SK-N-SH (cell line): ENCODE measurements around the gene TXN2. TPM values are rescaled to one million over a fixed set of nuclear protein-coding genes. Genes with fewer than 3 reads are reported as not detected.

ENCODE experiments used
- CTCF ChIA-PET: fragments of 300-600, 350-600 bp; formaldehyde crosslinking; extraction: SDS; loops from one replicate; lab custom pipeline; 2021; lab: Yijun Ruan, JAX
- POLR2A ChIA-PET: fragments of 350-600 bp; sonication (Branson Sonifier 250); formaldehyde crosslinking; extraction: SDS; loops from one replicate; lab custom pipeline; 2020; ENCODE audit warnings: antibody characterized with exemption, inconsistent platforms; lab: Yijun Ruan, JAX
- DNase-seq: peaks from one replicate; pipeline ENCODE4 v3.0.0; 2012
- H2AFZ ChIP-seq: fragments of 200-600 bp; sonication (generic); 2 replicates; pipeline ENCODE4 v1.8.1; 2016; ENCODE audit warnings: antibody characterized with exemption, mild to moderate bottlenecking, low read depth
- H3F3A ChIP-seq: fragments of 200-600 bp; sonication (generic); replicated peaks from 2 replicates; pipeline ENCODE3; 2016; ENCODE audit warnings: antibody characterized with exemption, mild to moderate bottlenecking; ENCODE audit not compliant: insufficient read depth
- H3K27ac ChIP-seq, 2 experiments: fragments of 200-500 bp in 1 of 2; fragments of 200-600 bp in 1 of 2; sonication (Bioruptor generic) in 1 of 2; sonication (generic), shearing (Covaris generic) in 1 of 2; 2 replicates each; pipeline versions ENCODE4 v1.5.1 to v1.6.1; 2014 to 2016; ENCODE audit warnings: low read depth in 2 of 2, inconsistent platforms in 1 of 2, low read length in 1 of 2, mild to moderate bottlenecking in 1 of 2, mixed read lengths in 1 of 2
- H3K27me3 ChIP-seq: fragments of 200-600 bp; sonication (generic), shearing (Covaris generic); 2 replicates; pipeline ENCODE4 v1.6.1; 2016; ENCODE audit warnings: mixed run types; ENCODE audit not compliant: insufficient read depth
- H3K36me3 ChIP-seq, 2 experiments: fragments of 200-500 bp in 1 of 2; fragments of 200-600 bp in 1 of 2; sonication (Bioruptor generic) in 1 of 2; sonication (generic) in 1 of 2; replicated peaks in 1 of 2; 2 replicates each; pipeline versions ENCODE3 to v1.5.1; 2014 to 2016; ENCODE audit warnings: low read length in 1 of 2, mild to moderate bottlenecking in 1 of 2; ENCODE audit not compliant: insufficient read depth in 2 of 2, control insufficient read depth in 1 of 2
- H3K4me1 ChIP-seq, 2 experiments: fragments of 200-500 bp in 1 of 2; fragments of 200-600 bp in 1 of 2; sonication (Bioruptor generic) in 1 of 2; sonication (generic), shearing (Covaris generic) in 1 of 2; 2 replicates each; pipeline versions ENCODE4 v1.5.1 to v1.6.1; 2014 to 2016; ENCODE audit warnings: low read depth in 1 of 2, low read length in 1 of 2, mixed run types in 1 of 2; ENCODE audit not compliant: insufficient read depth in 2 of 2, control insufficient read depth in 1 of 2
- H3K4me2 ChIP-seq: fragments of 200-600 bp; sonication (generic), shearing (Covaris generic); 2 replicates; pipeline ENCODE4 v1.6.1; 2017; ENCODE audit warnings: mixed run types
- H3K4me3 ChIP-seq, 2 experiments: fragments of 200-500 bp in 1 of 2; fragments of 200-600 bp in 1 of 2; sonication (Bioruptor generic) in 1 of 2; sonication (generic), shearing (Covaris generic) in 1 of 2; 2 replicates each; pipeline versions ENCODE4 v1.5.1 to v1.8.1; 2014 to 2016; ENCODE audit warnings: low read depth in 2 of 2, inconsistent platforms in 1 of 2, low read length in 1 of 2, mild to moderate bottlenecking in 1 of 2, mixed read lengths in 1 of 2, moderate library complexity in 1 of 2
- H3K79me2 ChIP-seq: fragments of 200-600 bp; sonication (generic); 2 replicates; pipeline ENCODE4 v1.8.1; 2017; ENCODE audit warnings: mild to moderate bottlenecking; ENCODE audit not compliant: insufficient read depth
- H3K9ac ChIP-seq: fragments of 200-600 bp; sonication (generic); 2 replicates; pipeline ENCODE4 v1.6.1; 2017; ENCODE audit warnings: mixed run types
- H3K9me2 ChIP-seq: fragments of 200-600 bp; sonication (generic); 2 replicates; pipeline ENCODE4 v1.6.1; 2017; ENCODE audit warnings: mixed run types
- H3K9me3 ChIP-seq: fragments of 200-600 bp; sonication (generic); 2 replicates; pipeline ENCODE4 v1.6.1; 2017; ENCODE audit warnings: mixed run types, mild to moderate bottlenecking, moderate library complexity
- H4K20me1 ChIP-seq: fragments of 200-600 bp; sonication (generic); 2 replicates; pipeline ENCODE4 v1.6.1; 2017; ENCODE audit warnings: mild to moderate bottlenecking, mixed run types; ENCODE audit not compliant: insufficient read depth
- CHD2 ChIP-seq: fragments of 150-350 bp; IDR thresholded peaks from 2 replicates; pipeline ENCODE4 v1.6.1; 2018; ENCODE audit warnings: low read length; ENCODE audit not compliant: partially characterized antibody
- CTCF ChIP-seq: fragments of 200-600 bp; sonication (generic); IDR thresholded peaks from 2 replicates; pipeline ENCODE4 v1.6.1; 2017; ENCODE audit warnings: antibody characterized with exemption, mild to moderate bottlenecking, moderate library complexity
- ELF1 ChIP-seq: IDR thresholded peaks from 2 replicates; pipeline ENCODE4 v1.4.0; 2012
- EP300 ChIP-seq, 2 experiments: IDR thresholded peaks; 2 replicates each; pipeline versions ENCODE4 v1.4.0 to v1.6.1; 2012; ENCODE audit warnings: borderline replicate concordance in 1 of 2, low read depth in 1 of 2, low read length in 1 of 2
- EZH2phosphoT487 ChIP-seq: fragments of 200-600 bp; sonication (generic); IDR thresholded peaks from 2 replicates; pipeline ENCODE4 v1.6.1; 2017; ENCODE audit warnings: low read depth, mixed run types, mild to moderate bottlenecking, antibody characterized with exemption, moderate library complexity, borderline replicate concordance
- FOSL2 ChIP-seq: IDR thresholded peaks from 2 replicates; pipeline ENCODE4 v1.4.0; 2012; ENCODE audit warnings: low read depth, mild to moderate bottlenecking, moderate library complexity, borderline replicate concordance
- FOXJ3 ChIP-seq: sonication (generic); formaldehyde crosslinking; IDR thresholded peaks from 2 replicates; pipeline ENCODE4 v1.5.1; 2020; ENCODE audit warnings: mild to moderate bottlenecking, missing genetic modification reagents
- IRF3 ChIP-seq: fragments of 150-350 bp; IDR thresholded peaks from 2 replicates; pipeline ENCODE4 v1.6.1; 2016; ENCODE audit warnings: mild to moderate bottlenecking, low read depth, low read length
- MAX ChIP-seq: IDR thresholded peaks from 2 replicates; pipeline ENCODE4 v1.4.0; 2012; ENCODE audit warnings: low read depth
- MEF2A ChIP-seq: IDR thresholded peaks from 2 replicates; pipeline ENCODE4 v1.4.0; 2012; ENCODE audit warnings: low read depth, borderline replicate concordance
- MXI1 ChIP-seq: IDR thresholded peaks from 2 replicates; pipeline ENCODE4 v1.6.1; 2012; ENCODE audit warnings: mild to moderate bottlenecking, low read depth, low read length, improper control_type of control experiment
- NRF1 ChIP-seq: IDR thresholded peaks from 2 replicates; pipeline ENCODE4 v1.6.1; 2012; ENCODE audit warnings: low read depth, mild to moderate bottlenecking, low read length
- PBX3 ChIP-seq: IDR thresholded peaks from 2 replicates; pipeline ENCODE4; 2012
- RFX5 ChIP-seq: IDR thresholded peaks from 2 replicates; pipeline ENCODE4 v1.6.1; 2012; ENCODE audit warnings: mild to moderate bottlenecking, improper control_type of control experiment, low read length
- SIN3A ChIP-seq: IDR thresholded peaks from 2 replicates; pipeline ENCODE4 v1.6.1; 2012; ENCODE audit warnings: low read depth, mild to moderate bottlenecking, low read length, moderate library complexity, borderline replicate concordance
- SMC3 ChIP-seq: IDR thresholded peaks from 2 replicates; pipeline ENCODE4 v1.6.1; 2012; ENCODE audit warnings: low read depth, low read length, improper control_type of control experiment
- TAF1 ChIP-seq: IDR thresholded peaks from 2 replicates; pipeline ENCODE4 v1.6.1; 2012; ENCODE audit warnings: low read depth, mild to moderate bottlenecking, low read length, moderate library complexity, borderline replicate concordance
- USF2 ChIP-seq: fragments of 150-350 bp; IDR thresholded peaks from 2 replicates; pipeline ENCODE4 v1.6.1; 2017; ENCODE audit warnings: antibody characterized with exemption, low read length, low read depth, borderline replicate concordance
- YY1 ChIP-seq: IDR thresholded peaks from 2 replicates; pipeline ENCODE4 v1.4.0; 2012; ENCODE audit warnings: low read depth, mild to moderate bottlenecking
- ZBTB33 ChIP-seq: IDR thresholded peaks from 2 replicates; pipeline ENCODE4 v1.4.0; 2012; ENCODE audit warnings: low read depth, borderline replicate concordance
- WGBS: methylation state at CpG from one replicate; pipeline ENCODE4 v1.1.6; 2017; ENCODE audit warnings: low lambda C conversion rate; 5-methylcytosine and 5-hydroxymethylcytosine counted together
- polyA plus RNA-seq, 3 experiments: library from polyadenylated mRNA; depleted of rRNA; stranded (reverse); fragments of >200 nt; gene quantifications; 2 replicates each; pipeline ENCODE4 v1.2.3, GENCODE V29; 2012

TXN2 gene
- polyA plus RNA-seq, 1 of the 3 experiments (the other 2 are of a cell fraction), result 251 TPM

GRCh38 chr22:36467042-36467810, 14.2 kb downstream of the TXN2 start (continued):
- TF ChIP-seq ELF1, result no peak
- peak; percentile 79 for TF ChIP-seq MAX
- no peak for TF ChIP-seq FOXJ3
- TF ChIP-seq RFX5, result no peak
- TF ChIP-seq FOSL2, result peak; percentile 48; the same call in 1 of the 2 replicates
- no peak for TF ChIP-seq CTCF
- no peak for TF ChIP-seq EZH2phosphoT487
- TF ChIP-seq IRF3, result no peak
- TF ChIP-seq TAF1, result no peak
- no peak for TF ChIP-seq CHD2
- TF ChIP-seq YY1, result no peak
- no peak for TF ChIP-seq USF2
- TF ChIP-seq EP300 (IDR thresholded peaks at IDR 0.05; ENCODE audit: borderline replicate concordance in 1 of 2, low read depth in 1 of 2, low read length in 1 of 2), result peak in 1 of 2 experiments; percentile 53; a peak in 1 of 4 replicates
- no peak for TF ChIP-seq MXI1
- TF ChIP-seq SMC3, result no peak
- no peak for TF ChIP-seq NRF1
- TF ChIP-seq, all 33 proteins: peak for 8

GRCh38 chr22:36466258-36466657, 15.2 kb downstream of the TXN2 start:
- H3K4me2 ChIP-seq, result peak overlapping the region; percentile 67; the same call in 1 of the 2 replicates
- POLR2A ChIA-PET, result no interaction called here
- H2AFZ ChIP-seq, result no peak overlapping the region
- H4K20me1 ChIP-seq, result no peaks in the 10 kb centered on the region
- H3K4me1 ChIP-seq, result peaks cover 3 to 66% of the 10 kb centered on the region in 2 experiments; a peak in 3 of 4 replicates
- peaks cover 47% of the 10 kb centered on the region for H3F3A ChIP-seq
- no peak overlapping the region for H3K4me3 ChIP-seq
- peaks cover 0 to 2% of the 10 kb centered on the region in 2 experiments for H3K36me3 ChIP-seq
- H3K9me2 ChIP-seq, result no peaks in the 10 kb centered on the region
- CTCF ChIA-PET, result interaction anchor here (5.6 to 16.8 kb wide), 2 partner anchors 168 to 180 kb away, joined by 34 to 329 read pairs; no protein-coding TSS in a partner anchor
- peak overlapping the region in 1 of 2 experiments; percentile 100; a peak in 2 of 4 replicates for H3K27ac ChIP-seq
- peaks cover 28% of the 10 kb centered on the region for H3K79me2 ChIP-seq
- no peak for DNase-seq
- H3K9ac ChIP-seq, result peak overlapping the region; percentile 77; the same call in 1 of the 2 replicates
- no peaks in the 10 kb centered on the region for H3K27me3 ChIP-seq
- WGBS, result 93% methylated on average over 6 of the region's 7 CpGs
- no peaks in the 10 kb centered on the region for H3K9me3 ChIP-seq
- TF ChIP-seq SIN3A (no peak), CHD2 (no peak), ZBTB33 (no peak), PBX3 (no peak), TAF1 (no peak), MEF2A (no peak), MXI1 (no peak), SMC3 (no peak)
